ENCODE data around the gene KRT82.

The KRT82 gene

DNA sequence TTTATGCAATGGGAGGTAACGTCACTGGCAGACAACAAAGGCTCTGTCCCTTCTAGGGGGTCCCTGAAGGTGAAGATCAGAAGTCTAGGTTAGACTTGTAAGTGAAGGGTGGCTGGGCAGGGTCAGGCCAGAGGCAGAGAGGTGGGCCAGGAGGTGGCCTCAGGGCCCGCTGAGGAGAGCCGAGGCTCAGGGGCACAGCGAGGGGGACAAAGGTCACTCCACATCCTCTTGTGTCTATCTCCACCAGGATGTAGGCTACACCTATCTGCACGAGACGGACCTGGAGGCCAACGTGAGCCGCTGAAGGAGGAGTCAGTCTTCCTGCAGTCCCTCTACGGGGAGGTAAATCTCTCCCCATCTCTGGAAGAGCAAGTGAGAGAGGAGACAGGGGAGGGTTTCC lies 59.1 kb downstream of the KRT82 start:
- TF ChIP-seq TAF1 (IDR thresholded peaks at IDR 0.05; ENCODE audit: borderline replicate concordance, insufficient read depth, low read length) (no peak), POLR2AphosphoS5 (IDR thresholded peaks at IDR 0.05; ENCODE audit: low read depth, low read length) (no peak), FOXP2 (optimal IDR thresholded peaks at IDR 0.05; ENCODE audit: borderline replicate concordance, extremely low read depth, extremely low read length, insufficient read depth) (no peak)
- TF ChIP-seq, protein P1, sequence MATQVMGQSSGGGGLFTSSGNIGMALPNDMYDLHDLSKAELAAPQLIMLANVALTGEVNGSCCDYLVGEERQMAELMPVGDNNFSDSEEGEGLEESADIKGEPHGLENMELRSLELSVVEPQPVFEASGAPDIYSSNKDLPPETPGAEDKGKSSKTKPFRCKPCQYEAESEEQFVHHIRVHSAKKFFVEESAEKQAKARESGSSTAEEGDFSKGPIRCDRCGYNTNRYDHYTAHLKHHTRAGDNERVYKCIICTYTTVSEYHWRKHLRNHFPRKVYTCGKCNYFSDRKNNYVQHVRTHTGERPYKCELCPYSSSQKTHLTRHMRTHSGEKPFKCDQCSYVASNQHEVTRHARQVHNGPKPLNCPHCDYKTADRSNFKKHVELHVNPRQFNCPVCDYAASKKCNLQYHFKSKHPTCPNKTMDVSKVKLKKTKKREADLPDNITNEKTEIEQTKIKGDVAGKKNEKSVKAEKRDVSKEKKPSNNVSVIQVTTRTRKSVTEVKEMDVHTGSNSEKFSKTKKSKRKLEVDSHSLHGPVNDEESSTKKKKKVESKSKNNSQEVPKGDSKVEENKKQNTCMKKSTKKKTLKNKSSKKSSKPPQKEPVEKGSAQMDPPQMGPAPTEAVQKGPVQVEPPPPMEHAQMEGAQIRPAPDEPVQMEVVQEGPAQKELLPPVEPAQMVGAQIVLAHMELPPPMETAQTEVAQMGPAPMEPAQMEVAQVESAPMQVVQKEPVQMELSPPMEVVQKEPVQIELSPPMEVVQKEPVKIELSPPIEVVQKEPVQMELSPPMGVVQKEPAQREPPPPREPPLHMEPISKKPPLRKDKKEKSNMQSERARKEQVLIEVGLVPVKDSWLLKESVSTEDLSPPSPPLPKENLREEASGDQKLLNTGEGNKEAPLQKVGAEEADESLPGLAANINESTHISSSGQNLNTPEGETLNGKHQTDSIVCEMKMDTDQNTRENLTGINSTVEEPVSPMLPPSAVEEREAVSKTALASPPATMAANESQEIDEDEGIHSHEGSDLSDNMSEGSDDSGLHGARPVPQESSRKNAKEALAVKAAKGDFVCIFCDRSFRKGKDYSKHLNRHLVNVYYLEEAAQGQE (IDR thresholded peaks at IDR 0.05; ENCODE audit: insufficient read depth in 1 of 2, low read depth in 2 of 2, low read length in 2 of 2), result no peak

GRCh38 chr12:52346593-52346992 lies 59.5 kb downstream of the KRT82 start:
- no peak for TF ChIP-seq POLR2AphosphoS5 (IDR thresholded peaks at IDR 0.05; ENCODE audit: low read depth, low read length)
- TF ChIP-seq SIN3A (IDR thresholded peaks at IDR 0.05; ENCODE audit: borderline replicate concordance, insufficient read depth, low read length), result no peak

GRCh38 chr12:52344111-52344510 lies 62.0 kb downstream of the KRT82 start:
- no peak for TF ChIP-seq POLR2AphosphoS5 (IDR thresholded peaks at IDR 0.05; ENCODE audit: low read depth, low read length)
- no peak for TF ChIP-seq SIN3A (IDR thresholded peaks at IDR 0.05; ENCODE audit: borderline replicate concordance, insufficient read depth, low read length)
- no peak for TF ChIP-seq TAF1 (IDR thresholded peaks at IDR 0.05; ENCODE audit: borderline replicate concordance, insufficient read depth, low read length)
